ENCODE results near the gene FUT7. TPM values are rescaled to one million over a fixed set of nuclear protein-coding genes. Genes with fewer than 3 reads are reported as not detected.
A peak's percentile ranks its signal among the peaks of the same experiment; 100 is the strongest.

The FUT7 gene
- total RNA-seq, 2 donors from 2014 or later: 7.7 to 10.6 TPM

- H3K4me1 Mint-ChIP-seq: peaks cover 10% of the 10 kb centered on the region
Measured at GRCh38 chr9:136984464-136985026, 47.3 kb downstream of the FUT7 start.

GRCh38 chr9:136983656-136984314, 48.1 kb downstream of the FUT7 start:
- H3K4me3 Mint-ChIP-seq: peak overlapping the region; percentile 4

More at GRCh38 chr9:136984464-136985026, 47.3 kb downstream of the FUT7 start:
- peak overlapping the region; percentile 25 for H3K4me3 Mint-ChIP-seq
- peaks cover 10% of the 10 kb centered on the region for H3K27me3 Mint-ChIP-seq
- peaks cover 6% of the 10 kb centered on the region for H3K36me3 Mint-ChIP-seq (ENCODE audit: low read depth)
- peak; percentile 7 for ATAC-seq
- H3K9me3 ChIP-seq (ENCODE audit: control insufficient read depth, low read length, poor library complexity, severe bottlenecking): no peaks in the 10 kb centered on the region
- no peak overlapping the region for H3K27ac Mint-ChIP-seq
- no peak for DNase-seq

GRCh38 chr9:136983167-136983566, 48.7 kb downstream of the FUT7 start:
- Mint-ChIP-seq H3K4me1 (peaks cover 10% of the 10 kb centered on the region), H3K27ac (no peak overlapping the region), H3K27me3 (peaks cover 10% of the 10 kb centered on the region), H3K36me3 (ENCODE audit: low read depth) (peaks cover 6% of the 10 kb centered on the region), H3K4me3 (peak overlapping the region; percentile 53)
- no peak for DNase-seq
- no peak for ATAC-seq
- no peaks in the 10 kb centered on the region for H3K9me3 ChIP-seq (ENCODE audit: control insufficient read depth, low read length, poor library complexity, severe bottlenecking)

More at GRCh38 chr9:136983656-136984314, 48.1 kb downstream of the FUT7 start:
- H3K27me3 Mint-ChIP-seq: peaks cover 10% of the 10 kb centered on the region
- peaks cover 10% of the 10 kb centered on the region for H3K4me1 Mint-ChIP-seq
- H3K27ac Mint-ChIP-seq: no peak overlapping the region
- no peak for DNase-seq
- ATAC-seq: no peak
- no peaks in the 10 kb centered on the region for H3K9me3 ChIP-seq (ENCODE audit: control insufficient read depth, low read length, poor library complexity, severe bottlenecking)
- H3K36me3 Mint-ChIP-seq (ENCODE audit: low read depth): peaks cover 6% of the 10 kb centered on the region

GRCh38 chr9:136982232-136983051, 49.4 kb downstream of the FUT7 start, which contains the start of gene LCNL1:
TSS of gene LCNL1 (plus strand) at chr9:136982993. CDS start at chr9:136983587, 594 bp downstream.
- H3K9me3 ChIP-seq (ENCODE audit: control insufficient read depth, low read length, poor library complexity, severe bottlenecking): no peaks in the 10 kb centered on the region
- DNase-seq (no peak), ATAC-seq (no peak)
- H3K27ac Mint-ChIP-seq: no peak within 1 kb of the TSS
- H3K27me3 Mint-ChIP-seq: peaks cover 10% of the 10 kb centered on the region
- H3K4me1 Mint-ChIP-seq: peaks cover 10% of the 10 kb centered on the region
- H3K36me3 Mint-ChIP-seq (ENCODE audit: low read depth): peaks cover 5% of the 10 kb centered on the region
- H3K4me3 Mint-ChIP-seq: peak within 1 kb of the TSS; percentile 53

- Mint-ChIP-seq H3K4me3 (no peak overlapping the region), H3K27ac (no peak overlapping the region), H3K36me3 (ENCODE audit: low read depth) (peaks cover 5% of the 10 kb centered on the region), H3K27me3 (peaks cover 10% of the 10 kb centered on the region), H3K4me1 (peaks cover 10% of the 10 kb centered on the region)
- no peak for ATAC-seq
- H3K9me3 ChIP-seq (ENCODE audit: control insufficient read depth, low read length, poor library complexity, severe bottlenecking): no peaks in the 10 kb centered on the region
- DNase-seq: no peak
Measured at GRCh38 chr9:136981588-136982231, 50.2 kb downstream of the FUT7 start.

GRCh38 chr9:136980669-136981478, 51.0 kb downstream of the FUT7 start:
- Mint-ChIP-seq H3K27ac (no peak overlapping the region), H3K4me3 (no peak overlapping the region), H3K36me3 (ENCODE audit: low read depth) (peaks cover 5% of the 10 kb centered on the region), H3K4me1 (peaks cover 16% of the 10 kb centered on the region), H3K27me3 (peaks cover 10% of the 10 kb centered on the region)
- DNase-seq (no peak), ATAC-seq (no peak)
- H3K9me3 ChIP-seq (ENCODE audit: control insufficient read depth, low read length, poor library complexity, severe bottlenecking): no peaks in the 10 kb centered on the region

Other genes with a start within 250 kb of the FUT7 start
- gene TMEM141, start 240.7 kb downstream of the FUT7 start, total RNA-seq: 10 to 100 TPM; 16.5 to 21.8 TPM
- 1 to 10 TPM; 1.8 to 2.2 TPM for gene CCDC183, start 235.8 kb downstream of the FUT7 start, total RNA-seq
- gene RABL6, start 224.1 kb downstream of the FUT7 start, total RNA-seq: 10 to 100 TPM; 55.6 to 59.7 TPM
- gene AJM1, start 189.6 kb downstream of the FUT7 start, total RNA-seq: 1 to 10 TPM; 2.9 to 3.7 TPM
- 10 to 100 TPM; 33.8 to 36.2 TPM for gene PHPT1, start 182.7 kb downstream of the FUT7 start, total RNA-seq
- 1 to 10 TPM; 3.4 TPM for gene MAMDC4, start 179.7 kb downstream of the FUT7 start, total RNA-seq
- gene EDF1, start 165.8 kb downstream of the FUT7 start, total RNA-seq: 100 to 1,000 TPM; 212 to 224 TPM
- gene TRAF2, start 145.6 kb downstream of the FUT7 start, total RNA-seq: 10 to 100 TPM; 20.8 to 21.4 TPM
- gene FBXW5, start 87.3 kb downstream of the FUT7 start, total RNA-seq: 10 to 100 TPM; 84.3 to 88.4 TPM
- 1 to 10 TPM; 1.4 to 2.7 TPM for gene C8G, start 86.8 kb downstream of the FUT7 start, total RNA-seq
- 1 to 10 TPM; 2.6 to 4.2 TPM for gene LCN12, start 79.8 kb downstream of the FUT7 start, total RNA-seq
- 100 to 1,000 TPM in 1 of 2 donors, 10 to 100 TPM in 1; 21.4 to 166 TPM for gene PTGDS, start 54.6 kb downstream of the FUT7 start, total RNA-seq
- 1 to 10 TPM in 1 of 2 donors, under 1 TPM in 1; 0.96 to 2.9 TPM for gene LCNL1, start 49.1 kb downstream of the FUT7 start, total RNA-seq
- 10 to 100 TPM; 85.7 to 89.9 TPM for gene PAXX, start 39.7 kb downstream of the FUT7 start, total RNA-seq
- 1 to 10 TPM; 1.9 to 2.1 TPM for gene CLIC3, start 35.5 kb downstream of the FUT7 start, total RNA-seq
- 100 to 1,000 TPM; 120 to 131 TPM for gene ABCA2, start 3.9 kb downstream of the FUT7 start, total RNA-seq
- gene NPDC1, start 14.1 kb upstream of the FUT7 start, total RNA-seq: 100 to 1,000 TPM; 139 to 202 TPM
- under 1 TPM in 1 of 2 donors, not detected in 1; 0.20 TPM for gene ENTPD2, start 22.0 kb upstream of the FUT7 start, total RNA-seq
- under 1 TPM; 0.27 to 0.39 TPM for gene SAPCD2, start 38.5 kb upstream of the FUT7 start, total RNA-seq
- gene UAP1L1, start 45.4 kb upstream of the FUT7 start, total RNA-seq: 10 to 100 TPM in 1 of 2 donors, 1 to 10 TPM in 1; 9.3 to 10.2 TPM
- 10 to 100 TPM; 62.0 to 62.3 TPM for gene MAN1B1, start 54.9 kb upstream of the FUT7 start, total RNA-seq
- 100 to 1,000 TPM; 270 to 311 TPM for gene DPP7, start 82.6 kb upstream of the FUT7 start, total RNA-seq
- gene GRIN1, start 107.1 kb upstream of the FUT7 start, total RNA-seq: not detected
- not detected for gene LRRC26, start 138.0 kb upstream of the FUT7 start, total RNA-seq
- not detected for gene TMEM210, start 140.0 kb upstream of the FUT7 start, total RNA-seq
- gene ANAPC2, start 156.5 kb upstream of the FUT7 start, total RNA-seq: 100 to 1,000 TPM; 114 to 116 TPM
- 10 to 100 TPM; 39.4 to 48.3 TPM for gene SSNA1, start 156.6 kb upstream of the FUT7 start, total RNA-seq
- gene TPRN, start 168.7 kb upstream of the FUT7 start, total RNA-seq: 1 to 10 TPM; 5.7 to 6.3 TPM
- gene TMEM203, start 173.6 kb upstream of the FUT7 start, total RNA-seq: 10 to 100 TPM; 21.3 to 21.4 TPM
- gene NDOR1, start 173.6 kb upstream of the FUT7 start, total RNA-seq: 10 to 100 TPM; 24.0 to 30.7 TPM
- 1 to 10 TPM; 1.2 to 5.3 TPM for gene RNF208, start 190.2 kb upstream of the FUT7 start, total RNA-seq
- under 1 TPM in 1 of 2 donors, not detected in 1; 0.52 TPM for gene CYSRT1, start 193.1 kb upstream of the FUT7 start, total RNA-seq
- not detected for gene RNF224, start 195.4 kb upstream of the FUT7 start, total RNA-seq
- not detected for gene SLC34A3, start 198.8 kb upstream of the FUT7 start, total RNA-seq
- 10 to 100 TPM; 81.0 to 90.5 TPM for gene TUBB4B, start 209.2 kb upstream of the FUT7 start, total RNA-seq
- under 1 TPM in 1 of 2 donors, not detected in 1; 0.62 TPM for gene STPG3, start 219.2 kb upstream of the FUT7 start, total RNA-seq
- 10 to 100 TPM; 33.2 to 37.8 TPM for gene NELFB, start 223.2 kb upstream of the FUT7 start, total RNA-seq
- gene TOR4A, start 245.6 kb upstream of the FUT7 start, total RNA-seq: 1 to 10 TPM; 2.1 to 4.0 TPM

Data from T-helper 17 cell (primary cell).